Measurements from ENCODE around the gene ROR2. TPM values are rescaled to one million over a fixed set of nuclear protein-coding genes. Genes with fewer than 3 reads are reported as not detected.

The ROR2 gene
- total and polyA plus RNA-seq, 5 donors from 2014 or later: 0.12 TPM; not detected in 4

- H3K4me3 ChIP-seq (ENCODE audit: low read depth, low read length): no peak overlapping the region
- H3K4me3 Mint-ChIP-seq: peak overlapping the region in 1 of 4 donors; percentile 25
These were observed 238.1 kb downstream of the ROR2 start for GRCh38 chr9:91711755-91712601.

DNA sequence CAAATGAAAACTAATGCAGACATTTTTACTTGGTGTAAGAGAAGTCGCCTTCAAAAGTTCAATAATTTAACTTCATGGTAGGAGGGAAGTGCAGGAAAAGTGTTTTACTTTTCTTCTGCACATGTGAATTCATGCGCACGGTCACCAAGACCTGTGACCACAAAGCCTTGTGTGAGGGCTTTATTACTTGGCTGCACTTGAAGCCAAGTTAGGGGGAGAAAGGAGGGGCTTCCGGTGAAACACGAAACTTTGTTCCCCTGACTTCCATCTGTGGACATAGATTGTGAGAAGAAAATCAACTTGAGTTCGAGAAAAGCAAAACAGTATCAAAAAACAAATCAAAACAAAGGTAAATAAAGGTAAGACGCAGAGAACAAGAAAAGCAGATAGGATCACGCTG is 239.9 kb downstream of the ROR2 start:
- Mint-ChIP-seq H3K9me3 (peaks cover 0 to 10% (median 3%) of the 10 kb centered on the region in 7 donors), H3K4me3 (no peak overlapping the region), H3K27ac (no peak overlapping the region), H3K4me1 (peaks cover 0 to 9% (median 0%) of the 10 kb centered on the region in 4 donors), H3K36me3 (no peaks in the 10 kb centered on the region), H3K27me3 (peaks cover 10% of the 10 kb centered on the region)
- H3K4me1 ChIP-seq (ENCODE audit: control insufficient read depth, insufficient read depth, low read length, poor library complexity, severe bottlenecking): no peaks in the 10 kb centered on the region
- H3K9me3 ChIP-seq (ENCODE audit: control insufficient read depth in 2 of 2, low read length in 2 of 2): peaks cover 0 to 19% of the 10 kb centered on the region in 2 experiments
- no peak overlapping the region for H3K27ac ChIP-seq (ENCODE audit: insufficient read depth, low read length, poor library complexity, severe bottlenecking)
- no peaks in the 10 kb centered on the region for H3K36me3 ChIP-seq (ENCODE audit: control insufficient read depth, insufficient read depth, low read length)
- no peak overlapping the region for H3K4me3 ChIP-seq (ENCODE audit: low read depth, low read length)
- peaks cover 2% of the 10 kb centered on the region for H3K27me3 ChIP-seq (ENCODE audit: control insufficient read depth, insufficient read depth, low read length)
- DNase-seq (no peak), ATAC-seq (ENCODE audit: low read depth in 2 of 2) (no peak)

More at GRCh38 chr9:91711755-91712601, 238.1 kb downstream of the ROR2 start:
- peaks cover under 1 to 5% of the 10 kb centered on the region in 2 experiments for H3K9me3 ChIP-seq (ENCODE audit: control insufficient read depth in 2 of 2, low read length in 2 of 2)
- H3K36me3 Mint-ChIP-seq: no peaks in the 10 kb centered on the region
- peaks cover 0 to 9% (median 0%) of the 10 kb centered on the region in 4 donors for H3K4me1 Mint-ChIP-seq
- H3K36me3 ChIP-seq (ENCODE audit: control insufficient read depth, insufficient read depth, low read length): no peaks in the 10 kb centered on the region
- peak in 2 of 3 donors; percentile 9 to 80 for DNase-seq
- H3K27me3 ChIP-seq (ENCODE audit: control insufficient read depth, insufficient read depth, low read length): peaks cover 2% of the 10 kb centered on the region
- H3K9me3 Mint-ChIP-seq: peaks cover 0 to 16% (median 3%) of the 10 kb centered on the region in 7 donors
- peak; percentile 55 to 64 for ATAC-seq (ENCODE audit: low read depth in 2 of 2)
- H3K27ac ChIP-seq (ENCODE audit: insufficient read depth, low read length, poor library complexity, severe bottlenecking): no peak overlapping the region
- no peaks in the 10 kb centered on the region for H3K4me1 ChIP-seq (ENCODE audit: control insufficient read depth, insufficient read depth, low read length, poor library complexity, severe bottlenecking)
- no peak overlapping the region for H3K27ac Mint-ChIP-seq
- H3K27me3 Mint-ChIP-seq: peaks cover 21% of the 10 kb centered on the region

DNA sequence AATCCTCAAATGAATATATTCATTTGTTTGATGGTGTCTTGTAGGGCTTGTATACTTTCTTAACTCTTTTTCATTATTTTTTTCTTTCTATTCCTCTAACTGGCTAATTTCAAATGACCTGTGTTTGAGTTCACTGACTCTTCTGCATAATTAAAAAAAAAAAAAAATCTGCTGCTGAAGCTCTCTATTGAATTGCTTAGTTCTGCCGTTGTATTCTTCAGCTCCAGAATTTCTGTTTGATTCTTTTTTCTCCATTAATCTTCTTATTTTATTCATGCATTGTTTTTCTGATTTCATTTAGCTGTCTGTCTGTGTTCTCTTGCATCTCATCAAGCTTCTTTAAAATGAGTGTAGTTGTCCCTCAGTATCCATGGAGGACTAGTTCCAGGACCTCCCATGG is 244.6 kb downstream of the ROR2 start:
- H3K9me3 ChIP-seq (ENCODE audit: control insufficient read depth in 2 of 2, low read length in 2 of 2): peaks cover 0 to 22% of the 10 kb centered on the region in 2 experiments
- H3K27me3 ChIP-seq (ENCODE audit: control insufficient read depth, insufficient read depth, low read length): no peaks in the 10 kb centered on the region
- H3K36me3 ChIP-seq (ENCODE audit: control insufficient read depth, insufficient read depth, low read length): no peaks in the 10 kb centered on the region
- no peaks in the 10 kb centered on the region for H3K4me1 ChIP-seq (ENCODE audit: control insufficient read depth, insufficient read depth, low read length, poor library complexity, severe bottlenecking)
- DNase-seq (no peak), ATAC-seq (ENCODE audit: low read depth in 2 of 2) (no peak)
- H3K27ac ChIP-seq (ENCODE audit: insufficient read depth, low read length, poor library complexity, severe bottlenecking): no peak overlapping the region
- peaks cover 21% of the 10 kb centered on the region for H3K27me3 Mint-ChIP-seq
- no peak overlapping the region for H3K4me3 ChIP-seq (ENCODE audit: low read depth, low read length)
- no peak overlapping the region for H3K4me3 Mint-ChIP-seq
- no peaks in the 10 kb centered on the region for H3K36me3 Mint-ChIP-seq
- peaks cover 0 to 15% (median 3%) of the 10 kb centered on the region in 7 donors for H3K9me3 Mint-ChIP-seq
- H3K27ac Mint-ChIP-seq: no peak overlapping the region
- no peaks in the 10 kb centered on the region for H3K4me1 Mint-ChIP-seq

DNA sequence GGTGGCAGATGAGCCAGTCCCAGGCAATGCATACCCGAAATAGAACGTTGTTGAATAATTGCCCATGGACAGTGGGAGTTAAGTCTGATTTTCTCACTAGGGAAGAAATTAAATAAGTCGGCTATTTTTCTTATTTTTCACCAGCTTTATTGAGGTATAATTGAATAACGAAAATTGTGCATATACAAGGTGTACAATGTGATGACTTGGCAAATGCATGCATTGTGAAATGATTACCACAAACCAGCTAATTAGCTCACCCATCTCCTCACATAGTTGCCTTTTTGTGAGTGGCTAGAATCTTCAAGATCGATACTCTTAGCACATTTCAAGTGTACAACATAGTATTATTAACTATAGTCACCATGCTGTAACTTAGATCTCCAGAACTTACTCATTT is 249.6 kb downstream of the ROR2 start:
- Mint-ChIP-seq H3K9me3 (peaks cover 0 to 13% (median 1%) of the 10 kb centered on the region in 7 donors), H3K36me3 (no peaks in the 10 kb centered on the region), H3K27me3 (peaks cover 21% of the 10 kb centered on the region), H3K4me1 (peaks cover 0 to 4% (median 0%) of the 10 kb centered on the region in 4 donors), H3K4me3 (no peak overlapping the region), H3K27ac (no peak overlapping the region)
- ATAC-seq (ENCODE audit: low read depth in 2 of 2) (no peak), DNase-seq (no peak)
- H3K4me3 ChIP-seq (ENCODE audit: low read depth, low read length): no peak overlapping the region
- H3K27me3 ChIP-seq (ENCODE audit: control insufficient read depth, insufficient read depth, low read length): no peaks in the 10 kb centered on the region
- no peak overlapping the region for H3K27ac ChIP-seq (ENCODE audit: insufficient read depth, low read length, poor library complexity, severe bottlenecking)
- peaks cover 0 to 6% of the 10 kb centered on the region in 2 experiments for H3K9me3 ChIP-seq (ENCODE audit: control insufficient read depth in 2 of 2, low read length in 2 of 2)
- no peaks in the 10 kb centered on the region for H3K4me1 ChIP-seq (ENCODE audit: control insufficient read depth, insufficient read depth, low read length, poor library complexity, severe bottlenecking)
- H3K36me3 ChIP-seq (ENCODE audit: control insufficient read depth, insufficient read depth, low read length): no peaks in the 10 kb centered on the region

DNA sequence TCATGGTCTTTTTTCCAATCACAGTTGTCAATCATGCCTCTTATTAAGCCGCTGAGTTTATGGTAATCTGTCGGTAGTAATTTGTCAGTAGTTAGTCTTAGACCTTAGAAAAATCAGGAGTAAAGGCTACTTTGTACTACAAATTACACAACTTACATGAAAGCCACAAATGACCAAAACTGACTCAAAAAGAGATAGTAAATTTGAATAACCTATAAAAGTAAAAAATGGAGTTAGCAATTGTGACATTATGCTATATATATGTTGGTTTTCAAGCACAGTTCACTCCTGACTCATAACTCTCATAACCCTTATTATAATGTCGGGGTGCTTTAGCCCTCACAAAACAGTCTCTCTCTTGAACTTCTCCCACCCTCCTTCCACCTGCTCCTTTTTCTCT is 251.8 kb downstream of the ROR2 start:
- peak overlapping the region in 1 of 3 donors; percentile 80 for H3K27ac Mint-ChIP-seq
- H3K27me3 Mint-ChIP-seq: peaks cover 16% of the 10 kb centered on the region

DNA sequence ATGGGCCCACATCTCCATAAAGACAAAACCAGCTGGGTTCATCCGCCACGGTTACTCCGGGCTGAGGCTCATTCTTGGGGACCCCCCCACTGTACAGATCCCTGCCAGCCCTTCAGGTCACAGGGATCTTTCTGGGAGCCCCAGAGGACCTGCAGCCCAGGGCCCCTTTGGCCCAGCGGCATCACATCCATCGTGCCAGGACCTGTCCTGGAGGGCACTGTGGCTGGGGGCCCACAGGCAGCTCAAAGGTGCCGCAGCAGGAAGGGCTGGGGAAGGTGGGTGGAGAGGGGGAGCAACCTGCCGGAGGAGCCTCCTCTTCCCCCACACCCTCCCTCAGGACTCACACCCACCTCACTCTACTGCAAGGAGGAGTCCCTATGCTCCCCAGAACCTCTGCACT is 252.8 kb downstream of the ROR2 start:
- H3K27me3 ChIP-seq (ENCODE audit: control insufficient read depth, insufficient read depth, low read length): no peaks in the 10 kb centered on the region
- H3K4me1 ChIP-seq (ENCODE audit: control insufficient read depth, insufficient read depth, low read length, poor library complexity, severe bottlenecking): no peaks in the 10 kb centered on the region
- H3K36me3 Mint-ChIP-seq: no peaks in the 10 kb centered on the region
- no peak overlapping the region for H3K4me3 ChIP-seq (ENCODE audit: low read depth, low read length)
- H3K27ac Mint-ChIP-seq: no peak overlapping the region
- H3K4me3 Mint-ChIP-seq: no peak overlapping the region
- peaks cover 0 to 4% (median 0%) of the 10 kb centered on the region in 4 donors for H3K4me1 Mint-ChIP-seq
- peaks cover 9% of the 10 kb centered on the region for H3K27me3 Mint-ChIP-seq
- peaks cover 0 to 2% (median 0%) of the 10 kb centered on the region in 7 donors for H3K9me3 Mint-ChIP-seq
- H3K36me3 ChIP-seq (ENCODE audit: control insufficient read depth, insufficient read depth, low read length): no peaks in the 10 kb centered on the region
- no peaks in the 10 kb centered on the region for H3K9me3 ChIP-seq (ENCODE audit: control insufficient read depth in 2 of 2, low read length in 2 of 2)
- ATAC-seq (ENCODE audit: low read depth in 2 of 2) (no peak), DNase-seq (no peak)
- H3K27ac ChIP-seq (ENCODE audit: insufficient read depth, low read length, poor library complexity, severe bottlenecking): no peak overlapping the region

More for the DNA sequence above, 251.8 kb downstream of the ROR2 start:
- Mint-ChIP-seq H3K9me3 (peaks cover 0 to 6% (median 1%) of the 10 kb centered on the region in 7 donors), H3K4me3 (no peak overlapping the region), H3K36me3 (no peaks in the 10 kb centered on the region), H3K4me1 (peaks cover 0 to 4% (median 0%) of the 10 kb centered on the region in 4 donors)
- H3K36me3 ChIP-seq (ENCODE audit: control insufficient read depth, insufficient read depth, low read length): no peaks in the 10 kb centered on the region
- H3K9me3 ChIP-seq (ENCODE audit: control insufficient read depth in 2 of 2, low read length in 2 of 2): no peaks in the 10 kb centered on the region
- H3K27ac ChIP-seq (ENCODE audit: insufficient read depth, low read length, poor library complexity, severe bottlenecking): no peak overlapping the region
- H3K4me1 ChIP-seq (ENCODE audit: control insufficient read depth, insufficient read depth, low read length, poor library complexity, severe bottlenecking): no peaks in the 10 kb centered on the region
- DNase-seq (no peak), ATAC-seq (ENCODE audit: low read depth in 2 of 2) (no peak)
- no peaks in the 10 kb centered on the region for H3K27me3 ChIP-seq (ENCODE audit: control insufficient read depth, insufficient read depth, low read length)
- no peak overlapping the region for H3K4me3 ChIP-seq (ENCODE audit: low read depth, low read length)

DNA sequence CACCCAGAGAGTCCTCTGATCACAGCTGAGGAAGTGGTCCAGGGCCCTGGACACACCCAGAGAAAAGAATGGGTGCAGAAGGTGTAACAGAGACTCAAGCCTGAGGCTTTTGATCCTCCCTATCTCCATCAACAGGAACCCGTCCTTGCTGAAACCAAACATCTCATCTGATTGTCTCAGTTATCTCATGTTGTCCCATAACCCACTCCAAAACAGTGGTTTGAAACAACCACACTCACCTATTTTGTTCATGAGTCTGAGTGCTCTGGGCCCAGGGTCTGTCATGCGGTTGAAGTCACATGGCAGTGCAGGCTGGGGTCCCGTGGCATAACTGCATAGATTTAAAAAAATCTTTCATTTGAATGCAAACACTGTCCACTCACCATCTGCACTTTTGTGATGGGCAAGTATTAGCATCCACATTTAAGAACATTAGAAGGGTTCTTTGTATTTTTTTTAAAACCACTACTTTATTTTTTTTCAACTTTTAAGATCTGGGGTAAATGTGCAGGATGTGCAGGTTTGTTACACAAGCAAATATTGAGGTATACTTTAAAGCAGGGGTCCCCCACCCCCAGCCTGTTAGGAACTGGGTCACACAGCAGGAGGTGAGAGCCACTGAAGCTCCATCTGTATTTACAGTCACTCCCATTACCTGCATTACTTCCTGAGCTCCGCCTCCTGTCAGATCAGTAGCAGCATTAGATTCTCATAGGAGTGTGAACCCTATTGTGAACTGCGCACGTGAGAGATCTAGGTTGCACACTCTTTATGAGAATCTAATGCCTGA is 255.8 kb downstream of the ROR2 start:
- H3K4me3 Mint-ChIP-seq: no peak overlapping the region
- no peak overlapping the region for H3K27ac ChIP-seq (ENCODE audit: insufficient read depth, low read length, poor library complexity, severe bottlenecking)
- no peaks in the 10 kb centered on the region for H3K27me3 Mint-ChIP-seq
- no peaks in the 10 kb centered on the region for H3K36me3 ChIP-seq (ENCODE audit: control insufficient read depth, insufficient read depth, low read length)
- H3K4me1 Mint-ChIP-seq: peaks cover 0 to 4% (median 0%) of the 10 kb centered on the region in 4 donors
- no peaks in the 10 kb centered on the region for H3K36me3 Mint-ChIP-seq
- H3K4me1 ChIP-seq (ENCODE audit: control insufficient read depth, insufficient read depth, low read length, poor library complexity, severe bottlenecking): no peaks in the 10 kb centered on the region
- peaks cover 0 to 2% (median 0%) of the 10 kb centered on the region in 7 donors for H3K9me3 Mint-ChIP-seq
- DNase-seq (no peak), ATAC-seq (ENCODE audit: low read depth in 2 of 2) (no peak)
- H3K27me3 ChIP-seq (ENCODE audit: control insufficient read depth, insufficient read depth, low read length): no peaks in the 10 kb centered on the region
- H3K27ac Mint-ChIP-seq: no peak overlapping the region
- no peak overlapping the region for H3K4me3 ChIP-seq (ENCODE audit: low read depth, low read length)
- no peaks in the 10 kb centered on the region for H3K9me3 ChIP-seq (ENCODE audit: control insufficient read depth in 2 of 2, low read length in 2 of 2)

Data from CD4-positive, CD25-positive, alpha-beta regulatory T cell (primary cell).